Thyroid gland (tissue), 4 donors: Measurements from ENCODE around the gene SLC52A3. TPM values are rescaled to one million over a fixed set of nuclear protein-coding genes. Genes with fewer than 3 reads are reported as not detected.

Experiments used
- DNase-seq, 2 donors: peaks; one replicate each; pipeline ENCODE4 v3.0.0-alpha.2; 2019
- H3K27ac ChIP-seq, 3 donors: fragments of 200-600 bp; sonication (generic); 1 replicate in 2 of 3; 2 replicates in 1 of 3; pipeline ENCODE4 v1.5.1; 2016 to 2019; ENCODE audit warnings: mild to moderate bottlenecking in 1 of 3, moderate library complexity in 1 of 3
- H3K27me3 ChIP-seq: fragments of 200-600 bp; sonication (generic); one replicate; pipeline ENCODE4 v1.5.1; 2019
- H3K36me3 ChIP-seq, 2 donors: fragments of 200-600 bp; sonication (generic); one replicate each; pipeline ENCODE4 v1.5.1; 2016 to 2019
- H3K4me1 ChIP-seq, 2 donors: fragments of 200-600 bp; sonication (generic); one replicate each; pipeline ENCODE4 v1.5.1; 2017 to 2019
- H3K4me3 ChIP-seq, 3 donors: fragments of 200-600 bp; sonication (generic); replicated peaks in 1 of 3; 1 replicate in 2 of 3; 2 replicates in 1 of 3; pipeline ENCODE4 v1.5.1; 2016; ENCODE audit warnings: mild to moderate bottlenecking in 1 of 3
- H3K9me3 ChIP-seq: fragments of 200-600 bp; sonication (generic); one replicate; pipeline ENCODE4 v1.5.1; 2017
- CTCF ChIP-seq, 6 experiments: fragments of 200-600 bp in 3 of 6; fragments of 450-650 bp in 3 of 6; sonication (generic) in 3 of 6; IDR thresholded peaks; one replicate each; pipeline ENCODE4 v1.5.1; 2016 to 2019; ENCODE audit warnings: antibody characterized with exemption in 6 of 6, mild to moderate bottlenecking in 2 of 6, inconsistent platforms in 1 of 6, moderate library complexity in 1 of 6
- POLR2A ChIP-seq, 2 donors: fragments of 450-650 bp; IDR thresholded peaks; one replicate each; pipeline ENCODE4 v1.6.1; 2017; ENCODE audit warnings: antibody characterized with exemption in 2 of 2, mild to moderate bottlenecking in 2 of 2, moderate library complexity in 1 of 2
- WGBS, 2 donors: methylation state at CpG; one replicate each; pipeline ENCODE4 v1.1.5; 2017; 5-methylcytosine and 5-hydroxymethylcytosine counted together
- intact Hi-C: fragments of 100-400 bp; cut with DNase I; formaldehyde crosslinking; loops from one replicate; pipeline ENCODE4 v1.15.1; 2023
- total RNA-seq, 4 donors: library from RNA; depleted of rRNA; stranded (reverse); fragments of >200 nt; gene quantifications; one replicate each; pipeline ENCODE4 v1.2.3, GENCODE V29; 2016

The SLC52A3 gene
- total RNA-seq, 4 donors from 2014 or later: 0.24 to 2.0 (median 0.63) TPM

DNA sequence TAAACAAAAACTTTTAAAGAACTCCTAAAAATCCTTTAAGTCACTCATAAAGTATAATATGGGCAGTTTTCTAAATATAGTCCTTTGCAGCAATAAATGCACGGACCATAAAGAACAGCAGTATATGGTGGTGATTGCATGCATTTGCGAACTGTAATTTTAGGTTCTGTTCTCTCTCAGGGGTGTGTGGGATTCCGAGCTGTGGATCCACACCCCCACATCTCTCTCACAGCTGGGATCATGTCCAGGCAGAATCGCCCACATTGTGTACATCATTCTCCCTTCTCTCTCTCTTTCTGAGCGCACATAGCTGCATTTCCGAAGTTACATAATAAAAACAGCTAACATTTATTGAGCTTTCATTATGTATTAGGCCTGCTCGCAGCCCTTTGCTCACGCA lies 28.6 kb downstream of the SLC52A3 start:
- DNase-seq: no peak
- no peak overlapping the region for H3K27ac ChIP-seq
- H3K36me3 ChIP-seq: no peaks in the 10 kb centered on the region
- H3K27me3 ChIP-seq: no peaks in the 10 kb centered on the region
- no peak overlapping the region for H3K4me3 ChIP-seq
- peaks cover 0 to 3% of the 10 kb centered on the region in 2 donors for H3K4me1 ChIP-seq
- intact Hi-C loops: loop anchor here (10.0 kb wide), 2 partner anchors 175 to 375 kb away; no protein-coding TSS in a partner anchor
- TF ChIP-seq CTCF (IDR thresholded peaks at IDR 0.05) (no peak), POLR2A (IDR thresholded peaks at IDR 0.05) (no peak)
- no peaks in the 10 kb centered on the region for H3K9me3 ChIP-seq
- WGBS, 2 donors: 85 to 89% methylated on average over 8 of the region's 8 CpGs

GRCh38 chr20:733861-734260 lies 34.4 kb downstream of the SLC52A3 start:
- Histone ChIP-seq H3K4me3 (no peak overlapping the region), H3K36me3 (no peaks in the 10 kb centered on the region), H3K9me3 (no peaks in the 10 kb centered on the region), H3K4me1 (peaks cover 0 to 3% of the 10 kb centered on the region in 2 donors), H3K27me3 (no peaks in the 10 kb centered on the region), H3K27ac (no peak overlapping the region)
- WGBS, 2 donors: 42 to 73% methylated on average over 3 to 5 of the region's 7 CpGs
- intact Hi-C loops: loop anchor here (10.0 kb wide), 2 partner anchors 169 to 369 kb away; no protein-coding TSS in a partner anchor
- TF ChIP-seq POLR2A (IDR thresholded peaks at IDR 0.05) (no peak), CTCF (IDR thresholded peaks at IDR 0.05) (no peak)
- no peak for DNase-seq

- intact Hi-C loops: loop anchor here (10.0 kb wide), 2 partner anchors 168 to 368 kb away; no protein-coding TSS in a partner anchor
- peaks cover 5% of the 10 kb centered on the region for H3K27me3 ChIP-seq
- 89 to 97% methylated on average over 3 of the region's 3 CpGs for WGBS, 2 donors
- no peaks in the 10 kb centered on the region for H3K9me3 ChIP-seq
- H3K4me3 ChIP-seq: no peak overlapping the region
- DNase-seq: no peak
- no peak for TF ChIP-seq CTCF (IDR thresholded peaks at IDR 0.05)
- TF ChIP-seq POLR2A (IDR thresholded peaks at IDR 0.05): no peak
- H3K27ac ChIP-seq: no peak overlapping the region
- peaks cover 0 to 9% of the 10 kb centered on the region in 2 donors for H3K4me1 ChIP-seq
- no peaks in the 10 kb centered on the region for H3K36me3 ChIP-seq
Measured at GRCh38 chr20:732727-733126, 35.6 kb downstream of the SLC52A3 start.

DNA sequence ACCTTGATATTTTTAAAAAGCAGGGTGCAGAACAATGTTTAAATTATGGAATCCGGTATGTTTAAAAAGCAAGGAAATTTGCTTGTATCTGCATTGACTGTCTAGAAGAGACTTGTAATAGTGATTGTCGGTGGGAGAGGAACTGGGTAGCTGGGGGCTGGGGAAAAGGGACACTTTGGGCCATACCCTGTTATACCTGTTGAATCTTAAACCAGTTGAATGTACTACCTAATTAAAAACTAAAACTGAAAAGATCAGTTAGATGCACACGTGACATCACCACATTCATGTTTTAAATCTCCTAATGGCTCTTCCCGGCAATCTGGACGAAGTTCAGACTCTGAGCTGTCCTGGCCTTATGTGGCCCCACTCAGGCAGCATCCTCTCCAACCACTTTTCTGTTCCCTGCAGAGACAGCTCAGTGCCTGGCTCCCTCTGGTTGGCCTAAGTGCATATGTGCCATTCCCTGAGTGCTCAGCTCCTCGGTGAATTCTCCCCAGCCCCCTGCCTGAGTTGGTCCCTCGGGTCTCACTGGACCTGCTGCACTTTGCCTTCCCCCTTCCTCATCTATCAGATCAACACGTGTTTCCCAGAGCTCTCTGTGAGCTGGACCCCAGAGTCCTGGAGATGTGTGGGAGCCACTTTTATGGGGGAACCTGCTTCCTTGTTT lies 36.3 kb downstream of the SLC52A3 start:
- WGBS, 2 donors: 78 to 79% methylated on average over 8 of the region's 8 CpGs
- peaks cover 0 to 7% of the 10 kb centered on the region in 2 donors for H3K4me1 ChIP-seq
- no peaks in the 10 kb centered on the region for H3K36me3 ChIP-seq
- H3K4me3 ChIP-seq: no peak overlapping the region
- H3K27ac ChIP-seq: no peak overlapping the region
- peaks cover 5% of the 10 kb centered on the region for H3K27me3 ChIP-seq
- TF ChIP-seq POLR2A (IDR thresholded peaks at IDR 0.05) (no peak), CTCF (IDR thresholded peaks at IDR 0.05) (no peak)
- intact Hi-C loops: loop anchor here (10.0 kb wide), 2 partner anchors 167 to 367 kb away; no protein-coding TSS in a partner anchor
- H3K9me3 ChIP-seq: no peaks in the 10 kb centered on the region
- no peak for DNase-seq

DNA sequence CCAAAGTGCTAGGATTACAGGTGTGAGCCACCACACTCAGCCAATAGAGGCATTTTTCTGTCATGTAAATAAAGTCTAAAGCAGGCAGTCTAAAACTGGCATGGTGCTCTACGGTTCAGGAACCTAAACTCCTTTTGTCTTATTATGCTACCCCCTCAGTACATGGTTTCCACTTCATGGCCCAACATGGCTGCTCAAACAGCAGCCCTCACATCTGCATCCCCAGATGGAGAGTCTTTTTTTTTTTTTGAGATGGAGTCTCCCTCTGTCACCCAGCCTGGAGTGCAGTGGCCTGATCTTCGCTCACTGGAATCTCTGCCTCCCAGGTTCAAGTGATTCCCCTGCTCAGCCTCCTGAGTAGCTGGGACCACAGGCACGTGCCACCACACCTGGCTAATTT lies 38.3 kb downstream of the SLC52A3 start:
- Histone ChIP-seq H3K27me3 (peaks cover 5% of the 10 kb centered on the region), H3K27ac (no peak overlapping the region), H3K4me1 (peaks cover 0 to 7% of the 10 kb centered on the region in 2 donors), H3K36me3 (no peaks in the 10 kb centered on the region), H3K4me3 (no peak overlapping the region), H3K9me3 (no peaks in the 10 kb centered on the region)
- intact Hi-C loops: loop anchor here (10.0 kb wide), 2 partner anchors 165 to 365 kb away; no protein-coding TSS in a partner anchor
- no peak for DNase-seq
- TF ChIP-seq CTCF (IDR thresholded peaks at IDR 0.05) (no peak), POLR2A (IDR thresholded peaks at IDR 0.05) (no peak)
- 93 to 94% methylated on average over 3 of the region's 3 CpGs for WGBS, 2 donors
